HCT116 (cell line): ENCODE data around the gene ENTHD1. TPM values are rescaled to one million over a fixed set of nuclear protein-coding genes. Genes with fewer than 3 reads are reported as not detected.

Source experiments
- ATAC-seq: fragments of 200-7000 bp; cut with Tn5 transposase; 2 replicates; pipeline ENCODE4 v1.9.1; 2020; ENCODE audit warnings: mild to moderate bottlenecking, moderate library complexity
- BruUV-seq: library from RNA; stranded (reverse); fragments of 400-500 nt; replicated peaks from 2 replicates; lab custom pipeline; 2021; lab: Mats Ljungman, UMichigan
- CTCF ChIA-PET: fragments of 300-600 bp; sonication (Branson Sonifier 250); formaldehyde crosslinking; loops from one replicate; lab custom pipeline; 2021; ENCODE audit warnings: antibody characterized with exemption; lab: Charles Lee
- POLR2A ChIA-PET: fragments of 300-600, 350-600 bp; sonication (Branson Sonifier 250); formaldehyde crosslinking; loops from one replicate; lab custom pipeline; 2021; ENCODE audit warnings: antibody characterized with exemption; lab: Charles Lee
- RAD21 ChIA-PET, 2 experiments: fragments of 300-600 bp; sonication (Branson Sonifier 250); formaldehyde crosslinking; loops; one replicate each; lab custom pipeline; 2023; ENCODE audit warnings: low total read pairs in 2 of 2; ENCODE audit not compliant: uncharacterized antibody in 2 of 2, unreplicated experiment in 2 of 2, low non-redundant PET in 1 of 2; lab: Charles Lee
- DNase-seq: peaks from one replicate; pipeline ENCODE4 v3.0.0-alpha.2; 2010; ENCODE audit warnings: low read depth, low spot score
- H2AFZ ChIP-seq: fragments of 200-600 bp; shearing (Covaris generic), sonication (generic); 2 replicates; pipeline ENCODE4 v1.6.1; 2017; ENCODE audit warnings: low read depth, mixed run types, mixed read lengths, antibody characterized with exemption, low read length; ENCODE audit not compliant: poor library complexity, severe bottlenecking
- H3K27ac ChIP-seq: 2 replicates; pipeline ENCODE4 v1.5.1; 2012; ENCODE audit warnings: low read depth, low read length
- H3K27me3 ChIP-seq: fragments of 200-600 bp; sonication (generic); 2 replicates; pipeline ENCODE4 v1.6.1; 2016; ENCODE audit warnings: mixed run types, low read length, mixed read lengths; ENCODE audit not compliant: insufficient read depth
- H3K36me3 ChIP-seq, 2 experiments: fragments of 200-500 bp in 1 of 2; fragments of 200-600 bp in 1 of 2; sonication (Bioruptor generic) in 1 of 2; sonication (generic) in 1 of 2; 2 replicates each; pipeline versions ENCODE4 v1.5.1 to v1.6.1; 2014 to 2016; ENCODE audit warnings: low read length in 2 of 2, inconsistent platforms in 1 of 2, mixed read lengths in 1 of 2, mixed run types in 1 of 2; ENCODE audit not compliant: insufficient read depth in 2 of 2, control insufficient read depth in 1 of 2
- H3K4me1 ChIP-seq, 2 experiments: fragments of 200-600 bp in 1 of 2; sonication (generic) in 1 of 2; 2 replicates each; pipeline versions ENCODE4 v1.5.1 to v1.6.1; 2012 to 2017; ENCODE audit warnings: low read length in 2 of 2, inconsistent platforms in 1 of 2, mild to moderate bottlenecking in 1 of 2, mixed read lengths in 1 of 2, mixed run types in 1 of 2, moderate library complexity in 1 of 2; ENCODE audit not compliant: insufficient read depth in 2 of 2, control insufficient read depth in 1 of 2
- H3K4me2 ChIP-seq: fragments of 200-600 bp; sonication (generic); 2 replicates; pipeline ENCODE4 v1.6.1; 2017; ENCODE audit warnings: mixed run types, low read length, mixed read lengths
- H3K4me3 ChIP-seq, 2 experiments: fragments of 200-600 bp in 1 of 2; sonication (generic) in 1 of 2; replicated peaks in 1 of 2; 2 replicates each; pipeline ENCODE4 v1.5.1; 2011 to 2016; ENCODE audit warnings: low read length in 2 of 2, control low read depth in 1 of 2, low read depth in 1 of 2, mild to moderate bottlenecking in 1 of 2, mixed read lengths in 1 of 2, mixed run types in 1 of 2
- H3K79me2 ChIP-seq: fragments of 200-600 bp; sonication (generic); 2 replicates; pipeline ENCODE4 v1.6.1; 2017; ENCODE audit warnings: mild to moderate bottlenecking, mixed run types, low read length, moderate library complexity, mixed read lengths; ENCODE audit not compliant: insufficient read depth
- H3K9ac ChIP-seq: fragments of 200-600 bp; sonication (generic); 2 replicates; pipeline ENCODE4 v1.6.1; 2016; ENCODE audit warnings: low read length, mixed read lengths
- H3K9me2 ChIP-seq: fragments of 200-600 bp; sonication (generic), shearing (Covaris generic); 2 replicates; pipeline ENCODE4 v1.6.1; 2017; ENCODE audit warnings: mixed run types, mild to moderate bottlenecking, moderate library complexity; ENCODE audit not compliant: insufficient read depth
- H3K9me3 ChIP-seq, 2 experiments: fragments of 200-500 bp in 1 of 2; fragments of 200-600 bp in 1 of 2; sonication (Bioruptor generic) in 1 of 2; sonication (generic) in 1 of 2; 2 replicates each; pipeline ENCODE4 v1.6.1; 2014 to 2017; ENCODE audit warnings: low read length in 2 of 2, mixed read lengths in 2 of 2, inconsistent platforms in 1 of 2, low read depth in 1 of 2, mild to moderate bottlenecking in 1 of 2, mixed run types in 1 of 2, moderate library complexity in 1 of 2; ENCODE audit not compliant: control insufficient read depth in 1 of 2, insufficient read depth in 1 of 2
- H4K20me1 ChIP-seq: fragments of 200-600 bp; sonication (generic), shearing (Covaris generic); 2 replicates; pipeline ENCODE4 v1.6.1; 2017; ENCODE audit warnings: mixed run types, mild to moderate bottlenecking, moderate library complexity; ENCODE audit not compliant: insufficient read depth
- CBX3 ChIP-seq: IDR thresholded peaks from 2 replicates; pipeline ENCODE4 v1.6.1; 2012; ENCODE audit warnings: low read depth
- CTCF ChIP-seq, 3 experiments: fragments of 200-600 bp in 1 of 3; sonication (generic) in 1 of 3; IDR thresholded peaks in 2 of 3; conservative IDR thresholded peaks in 1 of 3; 2 replicates each; pipeline ENCODE4 v1.5.1; 2012 to 2017; ENCODE audit warnings: low read depth in 2 of 3, low read length in 2 of 3, antibody characterized with exemption in 1 of 3, borderline replicate concordance in 1 of 3, control low read depth in 1 of 3, mild to moderate bottlenecking in 1 of 3, mixed read lengths in 1 of 3, mixed run types in 1 of 3, moderate library complexity in 1 of 3; ENCODE audit not compliant: insufficient read depth in 1 of 3
- EGR1 ChIP-seq: IDR thresholded peaks from 2 replicates; pipeline ENCODE4 v1.6.1; 2012; ENCODE audit warnings: low read depth
- EZH2 ChIP-seq: fragments of 200-600 bp; sonication (generic); IDR thresholded peaks from 2 replicates; pipeline ENCODE4 v1.6.1; 2017; ENCODE audit warnings: antibody characterized with exemption, mixed run types
- EZH2phosphoT487 ChIP-seq: fragments of 200-600 bp; IDR thresholded peaks from 2 replicates; pipeline ENCODE4 v1.6.1; 2018; ENCODE audit warnings: antibody characterized with exemption, borderline replicate concordance
- FOSL1 ChIP-seq: IDR thresholded peaks from 2 replicates; pipeline ENCODE4 v1.6.1; 2012; ENCODE audit warnings: low read depth
- JUND ChIP-seq: IDR thresholded peaks from 2 replicates; pipeline ENCODE4 v1.6.1; 2012
- MAX ChIP-seq: IDR thresholded peaks from 2 replicates; pipeline ENCODE4 v1.6.1; 2012
- POLR2A ChIP-seq: IDR thresholded peaks from 2 replicates; pipeline ENCODE4 v1.7.0; 2011; ENCODE audit warnings: borderline replicate concordance; ENCODE audit not compliant: insufficient read depth, insufficient read length; ENCODE audit errors: extremely low read depth
- POLR2AphosphoS5 ChIP-seq: IDR thresholded peaks from 2 replicates; pipeline ENCODE4 v1.6.1; 2011; ENCODE audit warnings: mild to moderate bottlenecking, low read depth, low read length, moderate library complexity
- SIN3A ChIP-seq: IDR thresholded peaks from 2 replicates; pipeline ENCODE4 v1.6.1; 2012; ENCODE audit warnings: low read depth
- YY1 ChIP-seq: IDR thresholded peaks from 2 replicates; pipeline ENCODE4 v1.6.1; 2011; ENCODE audit warnings: low read length, low read depth, moderate library complexity, mild to moderate bottlenecking; ENCODE audit not compliant: insufficient replicate concordance; ENCODE audit errors: extremely low read depth
- ZBTB33 ChIP-seq: IDR thresholded peaks from 2 replicates; pipeline ENCODE4 v1.6.1; 2011; ENCODE audit warnings: mild to moderate bottlenecking, low read length, moderate library complexity; ENCODE audit not compliant: insufficient replicate concordance; ENCODE audit errors: extremely low read depth
- ZFX ChIP-seq: fragments of 450-650 bp; IDR thresholded peaks from 2 replicates; pipeline ENCODE4 v1.6.1; 2017
- intact Hi-C: fragments of 100-400 bp; cut with micrococcal nuclease; formaldehyde crosslinking; loops from 2 replicates; pipeline ENCODE4 v1.10.0; 2022
- total RNA-seq: library from RNA; stranded (reverse); gene quantifications from one replicate; pipeline ENCODE4 v1.2.1, GENCODE V29; 2021; ENCODE audit not compliant: unreplicated experiment

ENTHD1 gene
- total RNA-seq, 1 experiment from 2014 or later: not detected

GRCh38 chr22:39927544-39927943 is 34.0 kb upstream of the ENTHD1 start:
- H3K36me3 ChIP-seq: no peaks in the 10 kb centered on the region
- CTCF ChIA-PET: interaction anchor here (1.7 kb wide), 1 partner anchor 97 kb away, joined by 4 read pairs; no protein-coding TSS in a partner anchor

GRCh38 chr22:39926753-39927152 is 33.2 kb upstream of the ENTHD1 start:
- Histone ChIP-seq H4K20me1 (no peaks in the 10 kb centered on the region), H3K9ac (no peak overlapping the region), H2AFZ (no peak overlapping the region), H3K79me2 (no peaks in the 10 kb centered on the region), H3K27ac (no peak overlapping the region), H3K4me1 (no peaks in the 10 kb centered on the region), H3K36me3 (no peaks in the 10 kb centered on the region), H3K27me3 (peaks cover 79% of the 10 kb centered on the region), H3K4me3 (no peak overlapping the region), H3K9me2 (no peaks in the 10 kb centered on the region), H3K4me2 (no peak overlapping the region), H3K9me3 (no peaks in the 10 kb centered on the region)
- ChIA-PET POLR2A (no interaction called here), CTCF (interaction anchor here (0.8 kb wide), 1 partner anchor 10 kb away, joined by 3 read pairs; no protein-coding TSS in a partner anchor), RAD21 (no interaction called here)
- DNase-seq (no peak), ATAC-seq (no peak)
- no TSS peak for BruUV-seq
- intact Hi-C loops: no loop called here
- TF ChIP-seq EGR1: no peak
- no peak for TF ChIP-seq FOSL1
- no peak for TF ChIP-seq POLR2A
- TF ChIP-seq ZBTB33: no peak
- no peak for TF ChIP-seq EZH2phosphoT487
- TF ChIP-seq CBX3: no peak
- TF ChIP-seq POLR2AphosphoS5: no peak
- TF ChIP-seq JUND: no peak
- no peak for TF ChIP-seq EZH2
- TF ChIP-seq SIN3A: no peak
- no peak for TF ChIP-seq ZFX
- TF ChIP-seq MAX: no peak
- no peak for TF ChIP-seq YY1

More at GRCh38 chr22:39927544-39927943, 34.0 kb upstream of the ENTHD1 start:
- ChIA-PET POLR2A (no interaction called here), RAD21 (no interaction called here)
- BruUV-seq: no TSS peak
- no peak overlapping the region for H3K9ac ChIP-seq
- 0 out of 2 replicates have a peak, but pooled peaks have one; percentile 38 for ATAC-seq
- H3K9me3 ChIP-seq: no peaks in the 10 kb centered on the region
- DNase-seq: no peak
- no peaks in the 10 kb centered on the region for H4K20me1 ChIP-seq
- no peaks in the 10 kb centered on the region for H3K79me2 ChIP-seq
- no peak for TF ChIP-seq EZH2
- peak in 2 of 3 experiments; percentile 46 to 49; a peak in 4 of 6 replicates for TF ChIP-seq CTCF (IDR thresholded peaks at IDR 0.05 in 2 of 3, conservative IDR thresholded peaks at IDR 0.05 in 1 of 3; ENCODE audit: borderline replicate concordance in 1 of 3, insufficient read depth in 1 of 3, low read depth in 2 of 3, low read length in 2 of 3)
- H3K9me2 ChIP-seq: no peaks in the 10 kb centered on the region
- intact Hi-C loops: no loop called here
- no peak overlapping the region for H2AFZ ChIP-seq
- H3K27ac ChIP-seq: no peak overlapping the region
- H3K4me1 ChIP-seq: no peaks in the 10 kb centered on the region
- no peak overlapping the region for H3K4me3 ChIP-seq
- peaks cover 77% of the 10 kb centered on the region for H3K27me3 ChIP-seq
- H3K4me2 ChIP-seq: no peak overlapping the region
